Measurements from ENCODE around the gene CREBRF.
"Not testable (repeated sequence)": the region's sequence is repeated elsewhere in the genome, so short reads cannot be mapped to it uniquely, and the experiment has no call there.

The CREBRF gene

GRCh38 chr5:173045474-173045873 lies 10.7 kb upstream of the CREBRF start:
- no peak for DNase-seq (ENCODE audit: low read depth)
- no peak overlapping the region for H3K4me3 ChIP-seq (ENCODE audit: control insufficient read depth, low read depth, low read length)
- no peak for TF ChIP-seq CTCF (conservative IDR thresholded peaks at IDR 0.05; ENCODE audit: control insufficient read depth, insufficient read depth, low read depth, low read length)

- H3K4me3 ChIP-seq (ENCODE audit: control insufficient read depth, low read depth, low read length): not testable (repeated sequence)
These were observed 8.9 kb upstream of the CREBRF start for GRCh38 chr5:173047096-173047837.

GRCh38 chr5:173047838-173048105 lies 8.4 kb upstream of the CREBRF start:
- H3K4me3 ChIP-seq (ENCODE audit: control insufficient read depth, low read depth, low read length): no peak overlapping the region
- no peak for TF ChIP-seq CTCF (conservative IDR thresholded peaks at IDR 0.05; ENCODE audit: control insufficient read depth, insufficient read depth, low read depth, low read length)
- no peak for DNase-seq (ENCODE audit: low read depth)

More at GRCh38 chr5:173047096-173047837, 8.9 kb upstream of the CREBRF start:
- DNase-seq (ENCODE audit: low read depth): not testable (repeated sequence)

GRCh38 chr5:173050791-173051190 lies 5.4 kb upstream of the CREBRF start:
- TF ChIP-seq CTCF (conservative IDR thresholded peaks at IDR 0.05; ENCODE audit: control insufficient read depth, insufficient read depth, low read depth, low read length): no peak
- DNase-seq (ENCODE audit: low read depth): no peak
- no peak overlapping the region for H3K4me3 ChIP-seq (ENCODE audit: control insufficient read depth, low read depth, low read length)

GRCh38 chr5:173051746-173052145 lies 4.4 kb upstream of the CREBRF start:
- H3K4me3 ChIP-seq (ENCODE audit: control insufficient read depth, low read depth, low read length): no peak overlapping the region
- no peak for DNase-seq (ENCODE audit: low read depth)
- TF ChIP-seq CTCF (conservative IDR thresholded peaks at IDR 0.05; ENCODE audit: control insufficient read depth, insufficient read depth, low read depth, low read length): no peak

- DNase-seq (ENCODE audit: low read depth): no peak
- no peak for TF ChIP-seq CTCF (conservative IDR thresholded peaks at IDR 0.05; ENCODE audit: control insufficient read depth, insufficient read depth, low read depth, low read length)
- no peak overlapping the region for H3K4me3 ChIP-seq (ENCODE audit: control insufficient read depth, low read depth, low read length)
These were observed 3.1 kb upstream of the CREBRF start for GRCh38 chr5:173053041-173053440.

GRCh38 chr5:173055042-173055721 lies 970 bp upstream of the CREBRF start:
- H3K4me3 ChIP-seq (ENCODE audit: control insufficient read depth, low read depth, low read length): peak overlapping the region; percentile 76
- TF ChIP-seq CTCF (conservative IDR thresholded peaks at IDR 0.05; ENCODE audit: control insufficient read depth, insufficient read depth, low read depth, low read length): no peak
- DNase-seq (ENCODE audit: low read depth): no peak
